SU-DHL-6 (cell line): Measurements from ENCODE around the gene PSMB11.
A peak's percentile ranks its signal among the peaks of the same experiment; 100 is the strongest.

Experiments used
- H2AFZ ChIP-seq: fragments of 200-600 bp; sonication (generic); 2 replicates; pipeline ENCODE4 v1.6.1; 2014; ENCODE audit warnings: low read depth, mild to moderate bottlenecking, moderate library complexity, mixed read lengths, antibody characterized with exemption, low read length; ENCODE audit not compliant: severe bottlenecking
- H3F3A ChIP-seq: fragments of 200-600 bp; shearing (Covaris generic); 2 replicates; pipeline ENCODE4 v1.6.0; 2016; ENCODE audit warnings: antibody characterized with exemption, mild to moderate bottlenecking; ENCODE audit not compliant: insufficient read depth
- H3K27ac ChIP-seq: fragments of 200-600 bp; sonication (generic); 2 replicates; pipeline ENCODE4 v1.5.1; 2016; ENCODE audit warnings: low read depth, mild to moderate bottlenecking, low read length, moderate library complexity, mixed read lengths
- H3K27me3 ChIP-seq: fragments of 200-600 bp; sonication (generic), shearing (Covaris generic); 2 replicates; pipeline ENCODE4 v1.6.0; 2014; ENCODE audit warnings: mild to moderate bottlenecking, low read length
- H3K36me3 ChIP-seq: fragments of 200-600 bp; sonication (generic); 2 replicates; pipeline ENCODE4 v1.6.1; 2014; ENCODE audit warnings: mild to moderate bottlenecking, low read length, mixed read lengths
- H3K4me2 ChIP-seq: fragments of 300-600, 200-600 bp; shearing (Covaris generic), sonication (generic); 2 replicates; pipeline ENCODE4 v1.6.0; 2014; ENCODE audit warnings: low read length, low read depth, mild to moderate bottlenecking; ENCODE audit not compliant: poor library complexity, severe bottlenecking
- H3K4me3 ChIP-seq: fragments of 200-600 bp; sonication (generic); 2 replicates; pipeline ENCODE4 v1.5.1; 2014; ENCODE audit warnings: antibody characterized with exemption, low read length, mild to moderate bottlenecking, mixed read lengths; ENCODE audit not compliant: insufficient read depth, poor library complexity, severe bottlenecking
- H3K79me2 ChIP-seq: fragments of 200-600 bp; sonication (generic); 2 replicates; pipeline ENCODE4 v1.6.1; 2014; ENCODE audit warnings: mild to moderate bottlenecking, low read length, moderate library complexity; ENCODE audit not compliant: insufficient read depth
- H3K9ac ChIP-seq: fragments of 200-600 bp; sonication (generic); 2 replicates; pipeline ENCODE4 v1.7.0; 2014; ENCODE audit warnings: mild to moderate bottlenecking, low read length
- H3K9me2 ChIP-seq: fragments of 200-600 bp; sonication (generic); replicated peaks from 2 replicates; pipeline ENCODE4 v1.6.1; 2014; ENCODE audit warnings: low read length; ENCODE audit not compliant: insufficient read depth
- H3K9me3 ChIP-seq: fragments of 200-600 bp; sonication (generic); 2 replicates; pipeline ENCODE4 v1.6.1; 2014; ENCODE audit warnings: low read length, mixed read lengths; ENCODE audit not compliant: insufficient read depth
- H4K20me1 ChIP-seq: fragments of 200-600 bp; sonication (generic); 2 replicates; pipeline ENCODE4 v1.6.1; 2014; ENCODE audit warnings: low read depth, mild to moderate bottlenecking, antibody characterized with exemption, low read length, moderate library complexity, mixed read lengths
- EZH2phosphoT487 ChIP-seq: fragments of 200-600 bp; sonication (generic), shearing (Covaris generic); conservative IDR thresholded peaks from 2 replicates; pipeline ENCODE4 v1.6.1; 2018; ENCODE audit warnings: mild to moderate bottlenecking, antibody characterized with exemption, low read length, moderate library complexity, mixed read lengths
- TF ChIP-seq, protein P1 (sequence below): fragments of 200-600 bp; sonication (generic); IDR thresholded peaks from one replicate; pipeline ENCODE4 v1.5.1; 2017; ENCODE audit warnings: antibody characterized with exemption, mild to moderate bottlenecking, low read length, moderate library complexity; ENCODE audit not compliant: insufficient read depth, poor library complexity, severe bottlenecking

PSMB11 gene

DNA sequence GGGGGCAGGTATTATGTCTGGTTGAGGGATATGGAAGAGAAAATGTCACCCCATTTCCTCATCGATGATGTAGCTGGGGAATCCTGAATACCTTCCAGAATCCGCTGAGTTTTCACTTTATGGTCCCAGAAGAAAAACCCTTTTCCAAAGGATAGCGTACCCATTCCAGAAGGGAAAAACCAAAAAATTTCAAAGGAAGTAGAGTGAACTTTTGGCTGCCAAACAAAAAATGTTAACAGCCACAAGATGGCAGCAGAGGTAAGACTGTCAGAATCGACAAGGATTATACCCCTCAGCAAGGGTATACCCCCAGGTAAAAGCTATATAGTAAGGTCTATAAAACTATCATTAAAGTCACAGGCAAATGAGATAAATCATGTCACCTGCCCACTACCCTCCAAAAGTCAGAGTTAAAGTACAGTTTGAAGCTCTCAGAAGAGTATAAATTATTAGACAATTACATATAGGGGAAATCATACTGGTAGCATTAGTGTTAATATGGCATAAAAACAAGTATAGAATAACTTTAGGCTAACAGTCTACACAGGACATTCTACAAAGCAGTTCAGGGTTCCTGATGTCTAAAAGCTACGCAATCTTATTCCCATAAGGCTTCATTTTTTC is 34.9 kb downstream of the PSMB11 start:
- no peaks in the 10 kb centered on the region for H3K79me2 ChIP-seq
- H3K27ac ChIP-seq = no peak overlapping the region
- no peak overlapping the region for H3K4me3 ChIP-seq
- no peak overlapping the region for H3K4me2 ChIP-seq
- H3K9me3 ChIP-seq = no peaks in the 10 kb centered on the region
- TF ChIP-seq EZH2phosphoT487 = no peak
- TF ChIP-seq, protein P1, sequence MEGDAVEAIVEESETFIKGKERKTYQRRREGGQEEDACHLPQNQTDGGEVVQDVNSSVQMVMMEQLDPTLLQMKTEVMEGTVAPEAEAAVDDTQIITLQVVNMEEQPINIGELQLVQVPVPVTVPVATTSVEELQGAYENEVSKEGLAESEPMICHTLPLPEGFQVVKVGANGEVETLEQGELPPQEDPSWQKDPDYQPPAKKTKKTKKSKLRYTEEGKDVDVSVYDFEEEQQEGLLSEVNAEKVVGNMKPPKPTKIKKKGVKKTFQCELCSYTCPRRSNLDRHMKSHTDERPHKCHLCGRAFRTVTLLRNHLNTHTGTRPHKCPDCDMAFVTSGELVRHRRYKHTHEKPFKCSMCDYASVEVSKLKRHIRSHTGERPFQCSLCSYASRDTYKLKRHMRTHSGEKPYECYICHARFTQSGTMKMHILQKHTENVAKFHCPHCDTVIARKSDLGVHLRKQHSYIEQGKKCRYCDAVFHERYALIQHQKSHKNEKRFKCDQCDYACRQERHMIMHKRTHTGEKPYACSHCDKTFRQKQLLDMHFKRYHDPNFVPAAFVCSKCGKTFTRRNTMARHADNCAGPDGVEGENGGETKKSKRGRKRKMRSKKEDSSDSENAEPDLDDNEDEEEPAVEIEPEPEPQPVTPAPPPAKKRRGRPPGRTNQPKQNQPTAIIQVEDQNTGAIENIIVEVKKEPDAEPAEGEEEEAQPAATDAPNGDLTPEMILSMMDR = peak; percentile 64
- H3F3A ChIP-seq = peaks cover 25% of the 10 kb centered on the region
- no peaks in the 10 kb centered on the region for H4K20me1 ChIP-seq
- no peaks in the 10 kb centered on the region for H3K27me3 ChIP-seq
- peaks cover 47% of the 10 kb centered on the region for H3K36me3 ChIP-seq
- no peaks in the 10 kb centered on the region for H3K9me2 ChIP-seq
- H2AFZ ChIP-seq = no peak overlapping the region
- H3K9ac ChIP-seq = no peak overlapping the region

DNA sequence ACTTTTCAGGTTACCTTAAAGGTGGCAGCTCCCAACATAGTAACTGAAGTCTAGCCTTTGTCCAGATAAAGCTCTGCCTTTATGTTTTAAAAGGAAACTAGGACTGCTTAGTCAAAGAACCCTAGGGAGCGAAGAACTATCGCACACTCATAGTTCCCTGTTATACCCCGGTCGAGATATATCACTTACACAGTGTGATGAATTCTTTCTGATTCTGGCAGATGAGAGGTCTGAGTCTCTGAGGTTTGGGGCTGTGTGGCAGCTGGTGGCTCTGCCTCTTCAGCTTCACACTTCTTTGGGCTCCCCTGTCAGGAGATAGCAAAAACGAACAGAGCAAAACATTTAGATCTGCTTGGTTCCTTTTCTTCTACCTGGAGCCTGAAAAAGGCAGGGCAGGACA is 36.0 kb downstream of the PSMB11 start:
- no peak overlapping the region for H3K9ac ChIP-seq

DNA sequence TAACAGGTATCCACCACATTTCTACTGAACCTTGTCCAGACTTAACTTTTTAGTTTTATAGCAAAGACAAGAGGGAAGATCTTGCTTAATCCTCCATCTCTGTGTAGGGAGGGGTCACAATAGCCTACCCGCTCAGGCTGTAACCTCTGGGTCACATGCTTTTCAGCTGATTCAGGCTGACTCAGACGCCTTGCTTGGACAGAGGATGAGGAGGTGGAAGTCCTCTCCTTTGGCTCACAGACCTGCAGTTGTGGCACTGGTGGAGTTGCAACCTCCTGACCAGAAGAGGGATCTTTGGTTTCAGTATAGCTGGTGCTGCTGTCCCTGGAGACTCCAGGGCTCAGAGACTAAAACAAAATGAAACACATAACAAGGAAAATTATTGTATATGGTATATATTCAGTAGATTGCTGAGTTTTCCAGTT is 36.7 kb downstream of the PSMB11 start:
- no peaks in the 10 kb centered on the region for H3K9me2 ChIP-seq
- H4K20me1 ChIP-seq = no peaks in the 10 kb centered on the region
- TF ChIP-seq, protein P1 = no peak
- no peak for TF ChIP-seq EZH2phosphoT487
- no peaks in the 10 kb centered on the region for H3K9me3 ChIP-seq
- peaks cover 50% of the 10 kb centered on the region for H3K36me3 ChIP-seq
- H3K4me3 ChIP-seq = no peak overlapping the region
- H3K4me2 ChIP-seq = no peak overlapping the region
- H2AFZ ChIP-seq = no peak overlapping the region
- H3K27me3 ChIP-seq = no peaks in the 10 kb centered on the region
- no peak overlapping the region for H3K27ac ChIP-seq
- no peaks in the 10 kb centered on the region for H3K79me2 ChIP-seq
- no peak overlapping the region for H3K9ac ChIP-seq
- peaks cover 18% of the 10 kb centered on the region for H3F3A ChIP-seq

More for the DNA sequence above, 36.0 kb downstream of the PSMB11 start:
- Histone ChIP-seq H3K9me2 (no peaks in the 10 kb centered on the region), H3K27ac (no peak overlapping the region), H3K4me3 (no peak overlapping the region), H3K27me3 (no peaks in the 10 kb centered on the region), H3F3A (peaks cover 19% of the 10 kb centered on the region), H3K79me2 (no peaks in the 10 kb centered on the region), H2AFZ (no peak overlapping the region), H3K4me2 (no peak overlapping the region), H4K20me1 (no peaks in the 10 kb centered on the region), H3K36me3 (peaks cover 50% of the 10 kb centered on the region), H3K9me3 (no peaks in the 10 kb centered on the region)
- TF ChIP-seq, protein P1 = no peak
- TF ChIP-seq EZH2phosphoT487 = no peak
